IPS-NIHi7 (cell line): ENCODE measurements around the gene KCNMB4.

Source experiments
- DNase-seq: peaks from one replicate; pipeline ENCODE4 v3.0.0; 2012; ENCODE audit warnings: mixed read lengths; ENCODE audit errors: extremely low spot score

KCNMB4 gene

GRCh38 chr12:70443062-70443673 lies 77.1 kb downstream of the KCNMB4 start:
- DNase-seq = no peak

GRCh38 chr12:70444903-70445302 lies 78.8 kb downstream of the KCNMB4 start:
- DNase-seq = no peak

- DNase-seq = no peak
Observed at GRCh38 chr12:70448371-70448770, 82.3 kb downstream of the KCNMB4 start.

GRCh38 chr12:70449074-70449752 lies 83.1 kb downstream of the KCNMB4 start:
- no peak for DNase-seq

GRCh38 chr12:70449753-70450341 lies 83.8 kb downstream of the KCNMB4 start:
- DNase-seq = no peak

GRCh38 chr12:70451528-70451927 lies 85.4 kb downstream of the KCNMB4 start:
- no peak for DNase-seq

- no peak for DNase-seq
Observed at GRCh38 chr12:70456953-70457352, 90.9 kb downstream of the KCNMB4 start.

- DNase-seq = no peak
Observed at GRCh38 chr12:70459786-70460185, 93.7 kb downstream of the KCNMB4 start.

- no peak for DNase-seq
Observed at GRCh38 chr12:70463997-70464396, 97.9 kb downstream of the KCNMB4 start.

- DNase-seq = no peak
Observed at GRCh38 chr12:70466753-70467152, 100.7 kb downstream of the KCNMB4 start.

GRCh38 chr12:70467476-70467875 lies 101.4 kb downstream of the KCNMB4 start:
- DNase-seq = no peak

GRCh38 chr12:70467918-70468733 lies 102.0 kb downstream of the KCNMB4 start:
- no peak for DNase-seq

GRCh38 chr12:70468741-70469140 lies 102.7 kb downstream of the KCNMB4 start:
- DNase-seq = no peak

- no peak for DNase-seq
Observed at GRCh38 chr12:70469221-70469820, 103.2 kb downstream of the KCNMB4 start.

- DNase-seq = no peak
Observed at GRCh38 chr12:70482764-70483163, 116.7 kb downstream of the KCNMB4 start.
